Inflammatory macrophage treated with lipopolysaccharide for 1 hour (primary cell): ENCODE data around the gene SKIC2.
"Not testable (repeated sequence)": the region's sequence is repeated elsewhere in the genome, so short reads cannot be mapped to it uniquely, and the experiment has no call there.

ENCODE experiments used
- DNase-seq, 2 donors: peaks; one replicate each; pipeline ENCODE4 v3.0.0-alpha.2; 2020 to 2022

The SKIC2 gene

DNA sequence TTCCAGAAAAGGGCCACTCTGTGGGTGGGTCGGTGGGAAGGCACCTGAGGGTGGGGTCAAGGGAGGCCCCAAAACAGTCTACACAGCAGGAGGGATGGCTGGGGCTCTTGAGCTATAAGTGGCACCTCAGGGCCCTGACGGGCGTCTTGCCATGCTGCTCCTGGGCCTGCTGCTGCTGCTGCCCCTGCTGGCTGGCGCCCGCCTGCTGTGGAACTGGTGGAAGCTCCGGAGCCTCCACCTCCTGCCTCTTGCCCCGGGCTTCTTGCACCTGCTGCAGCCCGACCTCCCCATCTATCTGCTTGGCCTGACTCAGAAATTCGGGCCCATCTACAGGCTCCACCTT is 46.5 kb downstream of the SKIC2 start:
- not testable (repeated sequence) for DNase-seq

DNA sequence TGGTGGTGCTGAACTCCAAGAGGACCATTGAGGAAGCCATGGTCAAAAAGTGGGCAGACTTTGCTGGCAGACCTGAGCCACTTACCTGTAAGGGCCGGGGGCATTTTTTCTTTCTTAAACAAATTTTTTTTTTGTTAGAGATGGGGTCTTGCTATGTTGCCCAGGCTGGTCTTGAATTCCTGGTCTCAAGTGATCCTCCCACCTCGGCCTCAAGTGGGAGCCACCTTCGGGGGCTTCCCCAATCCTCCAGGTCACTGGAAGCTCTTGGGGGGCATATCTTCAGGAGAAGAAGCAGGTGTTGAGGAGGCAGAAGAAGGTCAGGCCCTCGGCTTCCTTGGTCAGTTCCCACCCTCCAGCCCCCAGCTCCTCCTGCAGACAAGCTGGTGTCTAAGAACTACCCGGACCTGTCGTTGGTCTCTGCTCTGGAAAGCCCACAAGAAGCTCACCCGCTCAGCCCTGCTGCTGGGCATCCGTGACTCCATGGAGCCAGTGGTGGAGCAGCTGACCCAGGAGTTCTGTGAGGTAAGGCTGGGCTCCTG is 47.1 kb downstream of the SKIC2 start:
- DNase-seq = not testable (repeated sequence)

DNA sequence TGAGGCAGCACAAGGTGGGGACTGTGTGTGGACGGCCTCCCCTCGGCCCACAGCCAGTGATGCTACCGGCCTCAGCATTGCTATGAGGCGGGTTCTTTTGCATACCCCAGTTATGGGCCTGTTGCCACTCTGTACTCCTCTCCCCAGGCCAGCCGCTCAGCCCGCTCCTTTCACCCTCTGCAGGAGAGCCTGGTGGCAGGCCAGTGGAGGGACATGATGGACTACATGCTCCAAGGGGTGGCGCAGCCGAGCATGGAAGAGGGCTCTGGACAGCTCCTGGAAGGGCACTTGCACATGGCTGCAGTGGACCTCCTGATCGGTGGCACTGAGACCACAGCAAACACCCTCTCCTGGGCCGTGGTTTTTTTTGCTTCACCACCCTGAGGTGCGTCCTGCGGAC is 48.1 kb downstream of the SKIC2 start:
- not testable (repeated sequence) for DNase-seq

DNA sequence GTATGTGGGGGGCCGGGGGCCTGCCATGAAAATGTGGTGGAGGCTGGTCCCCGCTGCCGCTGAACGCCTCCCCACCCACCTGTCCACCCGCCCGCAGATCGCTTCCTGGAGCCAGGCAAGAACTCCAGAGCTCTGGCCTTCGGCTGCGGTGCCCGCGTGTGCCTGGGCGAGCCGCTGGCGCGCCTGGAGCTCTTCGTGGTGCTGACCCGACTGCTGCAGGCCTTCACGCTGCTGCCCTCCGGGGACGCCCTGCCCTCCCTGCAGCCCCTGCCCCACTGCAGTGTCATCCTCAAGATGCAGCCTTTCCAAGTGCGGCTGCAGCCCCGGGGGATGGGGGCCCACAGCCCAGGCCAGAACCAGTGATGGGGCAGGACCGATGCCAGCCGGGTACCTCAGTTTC is 49.1 kb downstream of the SKIC2 start:
- DNase-seq = not testable (repeated sequence)

DNA sequence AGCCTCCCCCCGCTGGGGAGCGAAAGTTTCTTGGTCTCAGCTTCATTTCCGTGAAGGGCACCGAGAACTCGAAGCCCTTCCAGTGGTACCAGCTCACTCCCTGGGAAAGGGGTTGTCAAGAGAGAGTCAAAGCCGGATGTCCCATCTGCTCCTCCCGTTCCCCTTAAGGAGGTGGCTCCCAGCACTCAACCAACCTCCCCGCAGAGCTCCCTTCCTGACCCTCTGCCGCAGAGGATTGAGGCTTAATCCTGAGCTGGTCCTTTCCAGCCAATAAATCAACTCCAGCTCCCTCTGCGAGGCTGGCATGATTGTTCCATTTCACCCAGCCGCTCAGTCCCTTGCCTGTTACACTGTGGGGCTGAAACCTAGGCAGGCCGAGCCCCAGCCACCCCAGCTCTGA is 49.6 kb downstream of the SKIC2 start:
- DNase-seq = not testable (repeated sequence)

DNA sequence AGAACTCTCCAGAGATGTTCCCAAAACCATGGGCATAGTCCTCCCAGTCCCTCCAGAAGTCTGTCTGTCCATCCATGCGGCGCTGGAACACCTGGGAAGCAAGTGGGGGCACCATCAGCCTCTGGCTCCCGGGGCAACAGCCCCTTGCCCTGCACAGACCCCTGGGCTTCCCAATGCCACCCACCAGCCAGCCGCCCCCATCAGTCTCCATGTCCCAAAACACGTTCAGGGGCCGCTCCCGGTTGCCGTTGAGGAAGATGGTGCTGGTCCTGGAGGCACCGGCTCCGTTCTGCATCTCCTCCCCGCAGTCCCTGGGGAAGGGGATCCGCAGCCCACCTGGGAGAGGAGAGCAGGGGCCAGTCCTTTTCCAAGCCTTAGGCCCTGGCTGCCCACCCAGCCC is 50.6 kb downstream of the SKIC2 start:
- DNase-seq = not testable (repeated sequence)

DNA sequence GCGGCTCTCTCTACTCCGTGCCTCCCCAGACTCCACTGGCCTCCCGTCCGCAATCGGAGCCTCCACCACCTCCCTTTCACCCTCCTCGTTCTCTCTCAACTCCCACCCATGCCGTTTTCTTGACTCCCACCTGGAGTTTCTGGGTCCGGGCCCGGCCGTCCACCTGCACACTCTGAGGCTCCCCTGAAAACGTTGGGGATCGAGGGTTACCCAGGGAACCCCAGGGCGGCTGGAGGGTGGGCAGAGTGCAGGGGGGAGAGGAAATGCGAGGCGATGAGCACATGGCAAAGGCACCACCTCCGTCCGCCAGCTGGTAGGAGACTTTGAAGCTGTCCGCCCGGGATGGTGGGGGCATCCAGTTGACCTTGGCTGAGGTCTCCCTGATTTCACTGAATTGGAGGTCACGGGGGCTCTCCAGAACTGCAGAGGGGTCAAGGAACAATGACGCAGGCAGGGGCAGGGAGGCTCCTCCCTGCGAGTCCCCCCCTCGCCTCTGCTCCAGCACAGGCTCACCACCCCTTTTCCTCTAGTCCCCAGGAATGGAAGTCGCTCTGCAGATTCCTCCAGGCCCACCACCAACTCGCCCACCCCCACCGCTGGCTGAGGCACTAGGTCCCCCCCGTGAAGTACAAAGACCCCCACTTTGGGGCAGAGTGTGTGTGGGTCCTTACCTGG is 52.0 kb downstream of the SKIC2 start:
- DNase-seq = not testable (repeated sequence)

DNA sequence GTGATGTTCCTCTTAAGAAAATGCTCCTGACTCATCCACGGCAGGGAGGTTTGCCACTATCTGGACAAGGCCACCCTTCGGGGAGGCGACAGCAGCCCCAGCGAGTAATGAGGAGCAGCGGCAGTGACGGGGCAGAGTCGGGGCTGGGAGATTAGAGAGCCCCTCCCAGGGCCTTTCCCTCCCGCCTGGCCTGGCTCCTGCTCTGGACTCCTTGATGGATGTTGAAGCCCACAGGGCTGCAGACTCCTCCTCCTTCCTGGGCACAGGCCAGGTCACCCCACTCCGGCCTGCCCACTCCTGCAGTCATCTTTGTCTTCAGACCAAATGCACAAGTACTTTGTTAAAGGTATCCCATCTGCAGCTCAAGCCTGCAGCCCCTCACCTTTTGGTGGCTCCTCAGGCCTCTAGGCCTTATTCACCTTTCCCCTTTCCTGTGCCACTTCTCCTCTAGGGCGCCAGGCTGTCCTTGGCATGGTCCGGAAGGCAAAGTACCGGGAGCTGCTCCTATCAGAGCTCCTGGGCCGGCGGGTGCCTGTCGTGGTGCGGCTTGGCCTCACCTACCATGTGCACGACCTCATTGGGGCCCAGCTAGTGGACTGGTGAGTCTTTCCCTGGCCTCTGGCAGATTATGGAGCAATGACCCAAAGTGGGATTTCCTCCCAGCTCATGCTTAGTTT is 54.1 kb downstream of the SKIC2 start:
- DNase-seq = not testable (repeated sequence)

DNA sequence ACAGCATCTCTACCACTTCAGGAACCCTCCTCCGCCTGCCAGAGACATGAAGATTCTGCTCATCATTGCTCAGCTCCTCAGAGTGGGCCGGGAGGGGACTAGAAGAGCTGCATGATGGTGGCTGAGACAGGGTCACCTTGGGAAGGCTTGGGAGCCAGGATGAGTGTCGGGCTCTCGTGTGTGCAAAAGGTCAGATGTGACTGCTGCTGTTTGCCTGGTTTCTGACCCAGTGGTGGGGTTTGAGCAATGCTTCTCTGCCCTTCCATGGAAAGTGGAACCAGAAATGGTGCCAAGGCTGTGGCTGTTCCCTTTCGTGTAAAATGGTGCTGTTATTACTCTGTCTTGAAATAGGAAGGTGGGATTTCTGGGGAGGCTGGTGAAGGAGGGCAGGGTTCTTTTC is 54.8 kb downstream of the SKIC2 start:
- not testable (repeated sequence) for DNase-seq

DNA sequence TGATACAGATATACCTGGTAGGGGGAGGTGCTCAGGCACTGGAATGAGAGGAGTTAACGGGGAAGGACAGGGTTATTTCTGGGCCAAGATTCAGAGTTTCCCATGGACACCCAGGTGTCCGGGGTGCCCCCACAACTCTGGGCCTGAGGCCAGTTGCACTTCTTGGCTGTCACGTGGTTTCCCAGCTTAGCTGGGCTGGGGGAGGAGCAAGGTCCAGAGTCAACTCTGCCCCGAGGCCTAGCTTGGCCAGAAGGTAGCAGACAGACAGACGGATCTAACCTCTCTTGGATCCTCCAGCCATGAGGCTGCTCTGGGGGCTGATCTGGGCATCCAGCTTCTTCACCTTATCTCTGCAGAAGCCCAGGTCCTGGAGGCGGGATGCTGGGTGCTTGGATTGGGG is 55.6 kb downstream of the SKIC2 start, which contains the start of gene C4B:
Gene C4B (plus strand): TSS at position 249 of the 400 bp plus-strand sequence. CDS start 51 bp downstream, at position 300.
- DNase-seq = not testable (repeated sequence)
